Common myeloid progenitor, CD34-positive (primary cell): ENCODE measurements around the gene SNCAIP.

ENCODE experiments used
- CTCF ChIA-PET: fragments of 350-600 bp; sonication (Branson Sonifier 250); formaldehyde crosslinking; loops from one replicate; lab custom pipeline; 2021; ENCODE audit warnings: antibody characterized with exemption; lab: Charles Lee
- POLR2A ChIA-PET: fragments of 350-600 bp; sonication (Branson Sonifier 250); formaldehyde crosslinking; loops from one replicate; lab custom pipeline; 2021; ENCODE audit warnings: antibody characterized with exemption; lab: Charles Lee
- DNase-seq, 3 donors: peaks; one replicate each; pipeline versions ENCODE4 v3.0.0 to v3.0.0-alpha.2; 2013
- H3K27ac ChIP-seq, 2 experiments: 1 replicate in 1 of 2; 2 replicates in 1 of 2; pipeline ENCODE4 v1.7.0; 2013; ENCODE audit warnings: inconsistent platforms in 2 of 2, low read length in 2 of 2, mild to moderate bottlenecking in 2 of 2, low read depth in 1 of 2, moderate library complexity in 1 of 2; ENCODE audit not compliant: severe bottlenecking in 2 of 2, insufficient read depth in 1 of 2, poor library complexity in 1 of 2
- H3K27me3 ChIP-seq, 5 experiments: replicated peaks in 2 of 5; 1 replicate in 3 of 5; 2 replicates in 2 of 5; pipeline versions ENCODE4 v1.6.1 to v1.7.0; 2013; ENCODE audit warnings: low read length in 4 of 5, mild to moderate bottlenecking in 2 of 5, moderate library complexity in 2 of 5, inconsistent platforms in 1 of 5; ENCODE audit not compliant: insufficient read depth in 5 of 5, control insufficient read depth in 4 of 5
- H3K36me3 ChIP-seq, 4 experiments: 1 replicate in 2 of 4; 2 replicates in 2 of 4; pipeline versions ENCODE4 v1.6.1 to v1.7.0; 2013; ENCODE audit warnings: low read length in 3 of 4, control low read depth in 1 of 4, mild to moderate bottlenecking in 1 of 4; ENCODE audit not compliant: control insufficient read depth in 4 of 4, insufficient read depth in 4 of 4
- H3K4me1 ChIP-seq, 4 experiments: 1 replicate in 3 of 4; 2 replicates in 1 of 4; pipeline versions ENCODE4 v1.6.1 to v1.7.1; 2013; ENCODE audit warnings: low read length in 3 of 4, mild to moderate bottlenecking in 3 of 4, control low read depth in 1 of 4, inconsistent platforms in 1 of 4, moderate library complexity in 1 of 4; ENCODE audit not compliant: control insufficient read depth in 4 of 4, insufficient read depth in 4 of 4; ENCODE audit errors: control extremely low read depth in 1 of 4
- H3K4me3 ChIP-seq, 7 experiments: 1 replicate in 4 of 7; 2 replicates in 3 of 7; pipeline versions ENCODE4 v1.5.1 to v1.7.0; 2013; ENCODE audit warnings: mild to moderate bottlenecking in 7 of 7, low read length in 6 of 7, moderate library complexity in 6 of 7, inconsistent platforms in 2 of 7, low read depth in 2 of 7, control low read depth in 1 of 7; ENCODE audit not compliant: insufficient read depth in 4 of 7, control insufficient read depth in 1 of 7; ENCODE audit errors: extremely low read depth in 1 of 7
- H3K9me3 ChIP-seq, 5 experiments: 1 replicate in 4 of 5; 2 replicates in 1 of 5; pipeline versions ENCODE4 v1.6.1 to v1.7.1; 2013; ENCODE audit warnings: low read length in 4 of 5, mild to moderate bottlenecking in 2 of 5, inconsistent platforms in 1 of 5, low read depth in 1 of 5, moderate library complexity in 1 of 5; ENCODE audit not compliant: control insufficient read depth in 4 of 5, insufficient read depth in 2 of 5; ENCODE audit errors: control extremely low read depth in 1 of 5
- WGBS: methylation state at CpG from one replicate; pipeline ENCODE4 v1.1.5; 2013; ENCODE audit not compliant: insufficient coverage; 5-methylcytosine and 5-hydroxymethylcytosine counted together

Gene SNCAIP

DNA sequence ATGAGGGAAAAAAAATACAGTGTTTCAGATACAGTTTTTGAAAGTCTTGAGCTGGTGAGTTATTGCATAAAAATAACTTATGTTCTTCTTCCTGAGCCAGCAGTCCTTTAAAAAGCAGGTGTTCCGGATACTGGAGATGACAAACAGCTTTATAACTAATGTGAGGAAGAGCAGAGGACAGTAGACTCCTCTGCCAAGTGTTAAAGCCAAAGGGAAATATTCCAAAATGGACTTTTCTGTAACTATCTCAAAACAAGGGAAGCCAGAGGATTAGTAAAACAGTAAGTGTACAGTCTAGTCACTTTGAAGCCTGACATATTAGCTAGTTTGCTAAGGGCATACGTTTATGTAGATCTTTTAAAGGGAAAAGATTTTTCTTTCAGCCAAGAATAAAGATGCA, 11.0 kb upstream of the SNCAIP start:
- peaks cover 0 to 6% (median 0%) of the 10 kb centered on the region in 5 experiments for H3K27me3 ChIP-seq
- WGBS = 86% methylated on average over 1 of the region's 2 CpGs
- DNase-seq = no peak
- H3K9me3 ChIP-seq = no peaks in the 10 kb centered on the region
- no peak overlapping the region for H3K4me3 ChIP-seq
- POLR2A ChIA-PET = no interaction called here
- no peaks in the 10 kb centered on the region for H3K4me1 ChIP-seq
- H3K36me3 ChIP-seq = no peaks in the 10 kb centered on the region
- CTCF ChIA-PET = no interaction called here
- no peak overlapping the region for H3K27ac ChIP-seq

GRCh38 chr5:122304471-122305215, 7.4 kb upstream of the SNCAIP start:
- POLR2A ChIA-PET = no interaction called here
- H3K36me3 ChIP-seq = no peaks in the 10 kb centered on the region
- WGBS = no CpG with 5 or more reads among the region's 2 CpGs
- peaks cover 0 to 3% (median 0%) of the 10 kb centered on the region in 5 experiments for H3K9me3 ChIP-seq
- no peaks in the 10 kb centered on the region for H3K4me1 ChIP-seq
- H3K27me3 ChIP-seq = peaks cover 0 to 6% (median 3%) of the 10 kb centered on the region in 5 experiments
- CTCF ChIA-PET = no interaction called here
- no peak overlapping the region for H3K27ac ChIP-seq
- DNase-seq = no peak
- H3K4me3 ChIP-seq = no peak overlapping the region

- Histone ChIP-seq H3K4me1 (peaks cover 0 to 2% (median 1%) of the 10 kb centered on the region in 4 experiments), H3K36me3 (no peaks in the 10 kb centered on the region), H3K4me3 (no peak overlapping the region), H3K27ac (no peak overlapping the region), H3K27me3 (peaks cover 3 to 24% (median 8%) of the 10 kb centered on the region in 5 experiments), H3K9me3 (peaks cover 0 to 3% (median 0%) of the 10 kb centered on the region in 5 experiments)
- ChIA-PET CTCF (no interaction called here), POLR2A (no interaction called here)
- WGBS = 0% methylated on average over 2 of the region's 2 CpGs
- no peak for DNase-seq
Observed at GRCh38 chr5:122306461-122306860, 5.6 kb upstream of the SNCAIP start.

GRCh38 chr5:122310889-122311288, 1.1 kb upstream of the SNCAIP start:
- H3K27ac ChIP-seq = no peak overlapping the region
- H3K9me3 ChIP-seq = peaks cover 0 to 3% (median 0%) of the 10 kb centered on the region in 5 experiments
- no peak overlapping the region for H3K4me3 ChIP-seq
- H3K27me3 ChIP-seq = peaks cover 8 to 63% (median 25%) of the 10 kb centered on the region in 5 experiments
- DNase-seq = peak in 1 of 3 donors; percentile 4
- peaks cover 7 to 20% (median 16%) of the 10 kb centered on the region in 4 experiments for H3K4me1 ChIP-seq
- H3K36me3 ChIP-seq = no peaks in the 10 kb centered on the region
- ChIA-PET CTCF (no interaction called here), POLR2A (no interaction called here)
- 83% methylated on average over 5 of the region's 7 CpGs for WGBS

- peak overlapping the region; percentile 8 to 84 (median 65) for H3K4me3 ChIP-seq
Observed at GRCh38 chr5:122311497-122311960, 508 bp upstream of the SNCAIP start.

DNA sequence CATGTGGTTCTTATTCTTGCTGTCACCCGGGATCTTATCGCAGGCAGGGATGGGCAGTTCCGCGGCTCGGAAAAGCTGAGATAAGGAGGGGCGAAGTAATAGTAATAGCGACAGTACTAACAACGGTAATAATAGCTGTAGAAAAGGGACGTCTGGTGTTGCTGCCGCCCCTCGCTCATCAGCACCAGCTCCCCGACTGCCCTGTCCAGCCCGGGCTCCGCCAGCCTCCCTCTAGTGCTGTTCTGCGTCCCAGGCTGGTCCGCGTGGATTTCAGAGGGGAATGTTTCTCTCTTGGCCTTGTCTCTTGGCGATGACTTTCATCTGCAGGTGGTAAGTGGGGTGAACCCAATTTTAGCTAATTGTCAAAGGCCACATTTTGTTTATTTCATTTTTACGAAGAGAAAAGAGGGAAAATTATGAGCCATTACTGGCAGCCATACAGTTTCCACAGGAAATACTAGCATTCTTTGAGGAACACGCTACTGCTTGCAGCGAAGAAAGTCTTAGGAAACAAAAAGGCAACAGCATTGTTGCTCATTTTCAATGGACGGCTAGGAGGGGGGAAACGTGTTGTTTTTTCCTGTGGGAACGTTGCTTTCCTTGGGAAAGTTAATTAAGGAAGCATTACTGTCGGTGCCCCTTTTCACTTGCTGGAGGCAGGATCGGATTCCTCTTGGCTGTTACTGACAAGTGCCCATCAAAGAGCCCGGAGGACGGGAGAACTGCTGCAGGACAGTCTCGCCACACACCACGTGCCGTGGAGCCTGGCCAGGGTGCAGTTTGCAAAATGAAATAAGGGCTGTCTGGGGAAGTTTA, 762 bp downstream of the SNCAIP start:
- CTCF ChIA-PET = interaction anchor here (1.0 kb wide), 1 partner anchor 103 kb away, joined by 3 read pairs; no protein-coding TSS in a partner anchor
- Histone ChIP-seq H3K4me3 (peak overlapping the region in 6 of 7 experiments; percentile 51 to 84 (median 64)), H3K4me1 (peaks cover 7 to 20% (median 16%) of the 10 kb centered on the region in 4 experiments), H3K36me3 (no peaks in the 10 kb centered on the region), H3K27me3 (peaks cover 8 to 79% (median 25%) of the 10 kb centered on the region in 5 experiments), H3K27ac (no peak overlapping the region), H3K9me3 (peaks cover 0 to 1% (median 0%) of the 10 kb centered on the region in 5 experiments)
- peak in 2 of 3 donors; percentile 13 to 56 for DNase-seq
- POLR2A ChIA-PET = no interaction called here
- 1% methylated on average over 22 of the region's 31 CpGs for WGBS

More at GRCh38 chr5:122311497-122311960, 508 bp upstream of the SNCAIP start:
- 4% methylated on average over 33 of the region's 33 CpGs for WGBS
- peaks cover 8 to 69% (median 25%) of the 10 kb centered on the region in 5 experiments for H3K27me3 ChIP-seq
- POLR2A ChIA-PET = no interaction called here
- no peak overlapping the region for H3K27ac ChIP-seq
- CTCF ChIA-PET = no interaction called here
- no peaks in the 10 kb centered on the region for H3K36me3 ChIP-seq
- peak in 2 of 3 donors; percentile 5 to 15 for DNase-seq
- H3K4me1 ChIP-seq = peaks cover 7 to 20% (median 16%) of the 10 kb centered on the region in 4 experiments
- H3K9me3 ChIP-seq = peaks cover 0 to 2% (median 0%) of the 10 kb centered on the region in 5 experiments
